Measurements from ENCODE around the gene GPR89B. TPM values are rescaled to one million over a fixed set of nuclear protein-coding genes. Genes with fewer than 3 reads are reported as not detected.
"Not testable (repeated sequence)": the region's sequence is repeated elsewhere in the genome, so short reads cannot be mapped to it uniquely, and the experiment has no call there.

GPR89B gene
- total and polyA plus RNA-seq, 3 experiments from 2014 or later: 16.3 to 17.8 (median 17.7) TPM

- H3K27me3 Mint-ChIP-seq; H3K4me1 ChIP-seq (ENCODE audit: insufficient read depth, low read length); POLR2A ChIA-PET; DNase-seq; H3K4me3 ChIP-seq (ENCODE audit: low read length); H3K9me3 Mint-ChIP-seq; H3K9me3 ChIP-seq (ENCODE audit: low read length); H3K27me3 ChIP-seq (ENCODE audit: insufficient read depth, low read length, poor library complexity, severe bottlenecking); H3K36me3 ChIP-seq (ENCODE audit: insufficient read depth, low read length); H3K27ac ChIP-seq (ENCODE audit: low read depth, low read length); CTCF ChIA-PET: not testable (repeated sequence)
- peak overlapping the region in 4 of 8 donors; percentile 34 to 50 (median 41) for H3K27ac Mint-ChIP-seq
- H3K36me3 Mint-ChIP-seq: peaks cover 0 to 19% (median 9%) of the 10 kb centered on the region in 3 donors
- H3K4me1 Mint-ChIP-seq: peaks cover 9 to 11% (median 11%) of the 10 kb centered on the region in 3 donors
- H3K4me3 Mint-ChIP-seq: peak overlapping the region in 2 of 7 donors; percentile 28 to 58
Measured at GRCh38 chr1:147993400-147993799, 65.2 kb downstream of the GPR89B start.

GRCh38 chr1:147993825-147994615, 65.8 kb downstream of the GPR89B start:
- H3K27ac ChIP-seq (ENCODE audit: low read depth, low read length); H3K27me3 ChIP-seq (ENCODE audit: insufficient read depth, low read length, poor library complexity, severe bottlenecking); H3K9me3 ChIP-seq (ENCODE audit: low read length); H3K27me3 Mint-ChIP-seq; H3K4me3 Mint-ChIP-seq; CTCF ChIA-PET; H3K9me3 Mint-ChIP-seq; POLR2A ChIA-PET; H3K4me3 ChIP-seq (ENCODE audit: low read length); H3K4me1 ChIP-seq (ENCODE audit: insufficient read depth, low read length); H3K27ac Mint-ChIP-seq; H3K36me3 ChIP-seq (ENCODE audit: insufficient read depth, low read length); DNase-seq: not testable (repeated sequence)
- peaks cover 0 to 19% (median 9%) of the 10 kb centered on the region in 3 donors for H3K36me3 Mint-ChIP-seq
- H3K4me1 Mint-ChIP-seq: peaks cover 11 to 16% (median 14%) of the 10 kb centered on the region in 3 donors

- H3K9me3 ChIP-seq (ENCODE audit: low read length); CTCF ChIA-PET; DNase-seq; H3K4me1 ChIP-seq (ENCODE audit: insufficient read depth, low read length); H3K27me3 Mint-ChIP-seq; H3K36me3 ChIP-seq (ENCODE audit: insufficient read depth, low read length); H3K27ac Mint-ChIP-seq; H3K27me3 ChIP-seq (ENCODE audit: insufficient read depth, low read length, poor library complexity, severe bottlenecking); H3K4me3 ChIP-seq (ENCODE audit: low read length); H3K9me3 Mint-ChIP-seq; POLR2A ChIA-PET; H3K4me3 Mint-ChIP-seq; H3K27ac ChIP-seq (ENCODE audit: low read depth, low read length): not testable (repeated sequence)
- Mint-ChIP-seq H3K36me3 (peaks cover 0 to 11% (median 9%) of the 10 kb centered on the region in 3 donors), H3K4me1 (peaks cover 9 to 17% (median 15%) of the 10 kb centered on the region in 3 donors)
Measured at GRCh38 chr1:147996088-147996487, 67.9 kb downstream of the GPR89B start.

GRCh38 chr1:148007724-148008123, 79.5 kb downstream of the GPR89B start:
- H3K27me3 ChIP-seq (ENCODE audit: insufficient read depth, low read length, poor library complexity, severe bottlenecking); H3K4me1 Mint-ChIP-seq; H3K36me3 Mint-ChIP-seq; H3K27me3 Mint-ChIP-seq; H3K4me3 Mint-ChIP-seq; H3K4me3 ChIP-seq (ENCODE audit: low read length); H3K9me3 ChIP-seq (ENCODE audit: low read length); H3K9me3 Mint-ChIP-seq; POLR2A ChIA-PET; H3K27ac Mint-ChIP-seq; H3K36me3 ChIP-seq (ENCODE audit: insufficient read depth, low read length); H3K4me1 ChIP-seq (ENCODE audit: insufficient read depth, low read length); DNase-seq; H3K27ac ChIP-seq (ENCODE audit: low read depth, low read length); CTCF ChIA-PET: not testable (repeated sequence)

GRCh38 chr1:148010527-148010926, 82.3 kb downstream of the GPR89B start:
- H3K36me3 ChIP-seq (ENCODE audit: insufficient read depth, low read length): no peaks in the 10 kb centered on the region
- H3K27ac Mint-ChIP-seq: no peak overlapping the region
- no peaks in the 10 kb centered on the region for H3K4me1 ChIP-seq (ENCODE audit: insufficient read depth, low read length)
- no peaks in the 10 kb centered on the region for H3K36me3 Mint-ChIP-seq
- ChIA-PET CTCF (no interaction called here), POLR2A (no interaction called here)
- H3K4me3 ChIP-seq (ENCODE audit: low read length): no peak overlapping the region
- H3K4me1 Mint-ChIP-seq: peaks cover 10 to 16% (median 11%) of the 10 kb centered on the region in 3 donors
- no peak overlapping the region for H3K4me3 Mint-ChIP-seq
- H3K9me3 ChIP-seq (ENCODE audit: low read length): no peaks in the 10 kb centered on the region
- no peak overlapping the region for H3K27ac ChIP-seq (ENCODE audit: low read depth, low read length)
- H3K27me3 ChIP-seq (ENCODE audit: insufficient read depth, low read length, poor library complexity, severe bottlenecking): no peaks in the 10 kb centered on the region
- no peak for DNase-seq
- peaks cover 11 to 20% of the 10 kb centered on the region in 2 donors for H3K27me3 Mint-ChIP-seq
- no peaks in the 10 kb centered on the region for H3K9me3 Mint-ChIP-seq

GRCh38 chr1:148013177-148014144, 85.2 kb downstream of the GPR89B start:
- H3K27ac ChIP-seq (ENCODE audit: low read depth, low read length); DNase-seq; CTCF ChIA-PET; H3K4me1 ChIP-seq (ENCODE audit: insufficient read depth, low read length); H3K9me3 ChIP-seq (ENCODE audit: low read length); POLR2A ChIA-PET; H3K36me3 Mint-ChIP-seq; H3K36me3 ChIP-seq (ENCODE audit: insufficient read depth, low read length); H3K4me3 ChIP-seq (ENCODE audit: low read length); H3K27me3 ChIP-seq (ENCODE audit: insufficient read depth, low read length, poor library complexity, severe bottlenecking); H3K9me3 Mint-ChIP-seq: not testable (repeated sequence)
- Mint-ChIP-seq H3K4me1 (peaks cover 11 to 17% (median 12%) of the 10 kb centered on the region in 3 donors), H3K27me3 (peaks cover 16 to 24% of the 10 kb centered on the region in 2 donors), H3K27ac (peak overlapping the region in 1 of 8 donors; percentile 59), H3K4me3 (peak overlapping the region; percentile 7 to 60 (median 42))

GRCh38 chr1:148014289-148015200, 86.3 kb downstream of the GPR89B start:
- CTCF ChIA-PET; H3K27ac ChIP-seq (ENCODE audit: low read depth, low read length); H3K36me3 ChIP-seq (ENCODE audit: insufficient read depth, low read length); H3K9me3 Mint-ChIP-seq; H3K9me3 ChIP-seq (ENCODE audit: low read length); H3K27me3 ChIP-seq (ENCODE audit: insufficient read depth, low read length, poor library complexity, severe bottlenecking); H3K27ac Mint-ChIP-seq; H3K4me1 ChIP-seq (ENCODE audit: insufficient read depth, low read length); H3K36me3 Mint-ChIP-seq; H3K4me3 ChIP-seq (ENCODE audit: low read length); POLR2A ChIA-PET: not testable (repeated sequence)
- Mint-ChIP-seq H3K4me3 (peak overlapping the region in 6 of 7 donors; percentile 32 to 81 (median 61)), H3K4me1 (peaks cover 11 to 17% (median 12%) of the 10 kb centered on the region in 3 donors), H3K27me3 (peaks cover 16 to 24% of the 10 kb centered on the region in 2 donors)
- DNase-seq: peak in 1 of 5 donors; percentile 17

All from CD8-positive, alpha-beta memory T cell (primary cell).